Gastroesophageal sphincter (tissue), 3 donors: ENCODE measurements around the gene PUS3.

Experiments
- CTCF ChIP-seq, 4 experiments: fragments of 200-600 bp in 2 of 4; fragments of 450-650 bp in 2 of 4; sonication (generic) in 1 of 4; IDR thresholded peaks; one replicate each; pipeline ENCODE4 v1.5.1; 2017 to 2019; ENCODE audit warnings: antibody characterized with exemption in 4 of 4, mild to moderate bottlenecking in 2 of 4, moderate library complexity in 2 of 4
- POLR2A ChIP-seq, 2 donors: fragments of 450-650 bp; IDR thresholded peaks; one replicate each; pipeline ENCODE4 v1.6.1; 2017; ENCODE audit warnings: antibody characterized with exemption in 2 of 2, mild to moderate bottlenecking in 2 of 2, moderate library complexity in 1 of 2
- POLR2AphosphoS5 ChIP-seq: sonication (generic); formaldehyde crosslinking; IDR thresholded peaks from one replicate; pipeline ENCODE4 v1.6.1; 2017; ENCODE audit warnings: antibody characterized with exemption

DNA sequence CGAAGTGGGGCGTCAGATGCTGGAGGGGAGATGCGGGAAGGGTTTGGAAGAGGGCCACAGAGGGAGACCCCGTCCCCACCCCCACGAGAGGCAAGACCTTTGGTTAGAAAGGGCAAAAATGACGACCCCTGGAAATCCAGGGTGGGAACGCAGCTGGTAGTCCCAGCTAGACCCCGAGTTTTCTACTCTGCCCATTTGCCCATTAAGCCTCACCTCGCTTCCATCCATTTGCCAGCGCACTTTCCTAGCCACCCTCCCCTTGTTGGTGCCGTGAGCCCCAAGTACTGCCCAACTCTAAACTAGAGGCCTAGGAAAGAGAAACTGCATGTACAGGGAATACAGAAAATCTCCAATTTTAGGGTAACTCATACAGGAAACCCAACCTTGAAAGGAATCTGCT, 1.7 kb upstream of the PUS3 start:
- TF ChIP-seq CTCF (IDR thresholded peaks at IDR 0.05), result no peak
- no peak for TF ChIP-seq POLR2A (IDR thresholded peaks at IDR 0.05)
- TF ChIP-seq POLR2AphosphoS5, result no peak
